ENCODE results near the gene NHP2.
"Not testable (repeated sequence)": the region's sequence is repeated elsewhere in the genome, so short reads cannot be mapped to it uniquely, and the experiment has no call there.

NHP2 gene

GRCh38 chr5:178150977-178151734, 2.5 kb downstream of the NHP2 start:
- Mint-ChIP-seq H3K9me3 (no peaks in the 10 kb centered on the region), H3K4me1 (peaks cover 83% of the 10 kb centered on the region), H3K4me3 (peak overlapping the region; percentile 29 to 99), H3K27ac (peak overlapping the region; percentile 85 to 93), H3K27me3 (no peaks in the 10 kb centered on the region)
- DNase-seq (no peak), ATAC-seq (no peak)

- ATAC-seq (peak; percentile 31), DNase-seq (peak; percentile 22 to 47)
- no peaks in the 10 kb centered on the region for H3K9me3 Mint-ChIP-seq
- no peaks in the 10 kb centered on the region for H3K27me3 Mint-ChIP-seq
- H3K27ac Mint-ChIP-seq, result peak overlapping the region; percentile 60 to 97
- H3K4me3 Mint-ChIP-seq, result peak overlapping the region; percentile 69 to 70
- peaks cover 83% of the 10 kb centered on the region for H3K4me1 Mint-ChIP-seq
Observed at GRCh38 chr5:178149199-178149932, 4.3 kb downstream of the NHP2 start.

- no peaks in the 10 kb centered on the region for H3K27me3 Mint-ChIP-seq
- ATAC-seq (no peak), DNase-seq (no peak)
- H3K9me3 Mint-ChIP-seq, result no peaks in the 10 kb centered on the region
- no peak overlapping the region for H3K4me3 Mint-ChIP-seq
- peaks cover 67% of the 10 kb centered on the region for H3K4me1 Mint-ChIP-seq
- no peak overlapping the region for H3K27ac Mint-ChIP-seq
Observed at GRCh38 chr5:178147406-178147805, 6.3 kb downstream of the NHP2 start.

GRCh38 chr5:178145965-178146820, 7.5 kb downstream of the NHP2 start:
- H3K27ac Mint-ChIP-seq, result peak overlapping the region in 1 of 2 donors; percentile 19
- peak; percentile 75 for ATAC-seq
- H3K4me3 Mint-ChIP-seq, result no peak overlapping the region
- peak; percentile 68 to 74 for DNase-seq
- H3K27me3 Mint-ChIP-seq, result no peaks in the 10 kb centered on the region
- no peaks in the 10 kb centered on the region for H3K9me3 Mint-ChIP-seq
- H3K4me1 Mint-ChIP-seq, result peaks cover 55% of the 10 kb centered on the region

- Mint-ChIP-seq H3K9me3 (no peaks in the 10 kb centered on the region), H3K4me1 (peaks cover 32% of the 10 kb centered on the region), H3K27ac (peak overlapping the region in 1 of 2 donors; percentile 72), H3K27me3 (no peaks in the 10 kb centered on the region), H3K4me3 (no peak overlapping the region)
- DNase-seq, result no peak
- no peak for ATAC-seq
Observed at GRCh38 chr5:178143901-178144300, 9.8 kb downstream of the NHP2 start.

- DNase-seq, result no peak
- Mint-ChIP-seq H3K27me3 (no peaks in the 10 kb centered on the region), H3K4me3 (no peak overlapping the region), H3K9me3 (no peaks in the 10 kb centered on the region), H3K4me1 (peaks cover 25% of the 10 kb centered on the region), H3K27ac (no peak overlapping the region)
- no peak for ATAC-seq
Observed at GRCh38 chr5:178143246-178143645, 10.4 kb downstream of the NHP2 start.

- ATAC-seq (no peak), DNase-seq (no peak)
- H3K4me1 Mint-ChIP-seq, result peaks cover 19% of the 10 kb centered on the region
- no peaks in the 10 kb centered on the region for H3K9me3 Mint-ChIP-seq
- no peak overlapping the region for H3K27ac Mint-ChIP-seq
- no peak overlapping the region for H3K4me3 Mint-ChIP-seq
- H3K27me3 Mint-ChIP-seq, result no peaks in the 10 kb centered on the region
Observed at GRCh38 chr5:178142642-178143041, 11.0 kb downstream of the NHP2 start.

- no peaks in the 10 kb centered on the region for H3K27me3 Mint-ChIP-seq
- peak overlapping the region in 1 of 2 donors; percentile 3 for H3K27ac Mint-ChIP-seq
- DNase-seq, result no peak
- no peak for ATAC-seq
- no peak overlapping the region for H3K4me3 Mint-ChIP-seq
- H3K9me3 Mint-ChIP-seq, result no peaks in the 10 kb centered on the region
- peaks cover 10% of the 10 kb centered on the region for H3K4me1 Mint-ChIP-seq
Observed at GRCh38 chr5:178141550-178141949, 12.1 kb downstream of the NHP2 start.

- Mint-ChIP-seq H3K27ac (peak overlapping the region in 1 of 2 donors; percentile 20), H3K27me3 (no peaks in the 10 kb centered on the region), H3K4me3 (no peak overlapping the region), H3K4me1 (peaks cover 11% of the 10 kb centered on the region), H3K9me3 (no peaks in the 10 kb centered on the region)
- no peak for DNase-seq
- ATAC-seq, result no peak
Observed at GRCh38 chr5:178137991-178138390, 15.7 kb downstream of the NHP2 start.

- Mint-ChIP-seq H3K4me3 (no peak overlapping the region), H3K9me3 (no peaks in the 10 kb centered on the region), H3K4me1 (peaks cover 16% of the 10 kb centered on the region), H3K27ac (no peak overlapping the region), H3K27me3 (no peaks in the 10 kb centered on the region)
- no peak for DNase-seq
- ATAC-seq, result no peak
Observed at GRCh38 chr5:178136990-178137389, 16.7 kb downstream of the NHP2 start.

- Mint-ChIP-seq H3K27ac (peak overlapping the region; percentile 79 to 92), H3K9me3 (no peaks in the 10 kb centered on the region), H3K4me3 (peak overlapping the region; percentile 79 to 88), H3K27me3 (no peaks in the 10 kb centered on the region), H3K4me1 (peaks cover 32% of the 10 kb centered on the region)
- DNase-seq (no peak), ATAC-seq (no peak)
Observed at GRCh38 chr5:178131446-178131996, 22.2 kb downstream of the NHP2 start.

GRCh38 chr5:178130576-178131445, 22.9 kb downstream of the NHP2 start, which contains the start of gene RMND5B:
Gene RMND5B, plus strand, starts transcription at chr5:178131014. Its CDS starts 7,106 bp downstream, at chr5:178138120.
- peak; percentile 93 for ATAC-seq
- Mint-ChIP-seq H3K4me1 (peaks cover 28% of the 10 kb centered on the region), H3K9me3 (no peaks in the 10 kb centered on the region), H3K27ac (peak within 1 kb of the TSS; percentile 84 to 92), H3K27me3 (no peaks in the 10 kb centered on the region), H3K4me3 (peak within 1 kb of the TSS; percentile 84 to 88)
- peak; percentile 86 to 87 for DNase-seq

- H3K27me3 Mint-ChIP-seq, H3K9me3 Mint-ChIP-seq, DNase-seq, ATAC-seq: not testable (repeated sequence)
- peak overlapping the region; percentile 84 to 88 for H3K4me3 Mint-ChIP-seq
- peaks cover 25% of the 10 kb centered on the region for H3K4me1 Mint-ChIP-seq
- peak overlapping the region; percentile 84 to 88 for H3K27ac Mint-ChIP-seq
Observed at GRCh38 chr5:178130234-178130575, 23.5 kb downstream of the NHP2 start.

- DNase-seq, result no peak
- Mint-ChIP-seq H3K27ac (no peak overlapping the region), H3K4me3 (peak overlapping the region in 1 of 2 donors; percentile 88), H3K4me1 (peaks cover 33% of the 10 kb centered on the region), H3K9me3 (no peaks in the 10 kb centered on the region), H3K27me3 (no peaks in the 10 kb centered on the region)
- ATAC-seq, result no peak
Observed at GRCh38 chr5:178129296-178129695, 24.4 kb downstream of the NHP2 start.

All from stimulated activated naive CD8-positive, alpha-beta T cell treated with anti-CD3 and anti-CD28 coated beads, Interleukin-15, amount 100 ng/mL, for 72 hours (primary cell).